IMR-90 (cell line): ENCODE results near the gene VCL. TPM values are rescaled to one million over a fixed set of nuclear protein-coding genes. Genes with fewer than 3 reads are reported as not detected.

Experiments used
- ATAC-seq: fragments of 200-7000 bp; cut with Tn5 transposase; 2 replicates; pipeline ENCODE4 v1.9.1; 2020; ENCODE audit warnings: low read depth, mild to moderate bottlenecking, moderate library complexity
- BruUV-seq: library from RNA; stranded (reverse); fragments of 400-500 nt; replicated peaks from 2 replicates; lab custom pipeline; 2021; lab: Mats Ljungman, UMichigan
- CTCF ChIA-PET: fragments of 300-600 bp; formaldehyde crosslinking; extraction: SDS; loops from one replicate; lab custom pipeline; 2021; ENCODE audit warnings: antibody characterized with exemption; lab: Yijun Ruan, JAX
- POLR2A ChIA-PET: fragments of 300-600 bp; sonication (Branson Sonifier 250); formaldehyde crosslinking; loops from one replicate; lab custom pipeline; 2022; ENCODE audit warnings: antibody characterized with exemption; ENCODE audit not compliant: unreplicated experiment; lab: Charles Lee
- DNase-seq: peaks from one replicate; pipeline ENCODE4 v3.0.0; 2013
- H2AFZ ChIP-seq: replicated peaks from 2 replicates; pipeline ENCODE3; 2013; ENCODE audit warnings: low read length, mild to moderate bottlenecking; ENCODE audit not compliant: poor library complexity
- H2AK5ac ChIP-seq: 2 replicates; pipeline ENCODE4 v1.6.1; 2013; ENCODE audit warnings: low read depth, low read length, inconsistent platforms
- H2AK9ac ChIP-seq: replicated peaks from 2 replicates; pipeline ENCODE3; 2013; ENCODE audit warnings: mild to moderate bottlenecking, low read depth, low read length, moderate library complexity; ENCODE audit not compliant: poor library complexity
- H2BK120ac ChIP-seq: 2 replicates; pipeline ENCODE4 v1.6.1; 2013; ENCODE audit warnings: low read depth, low read length, inconsistent platforms
- H2BK15ac ChIP-seq: 3 replicates; pipeline ENCODE4 v1.6.1; 2013; ENCODE audit warnings: low read depth, low read length, inconsistent platforms
- H2BK20ac ChIP-seq: 2 replicates; pipeline ENCODE4 v1.6.1; 2013; ENCODE audit warnings: low read depth, mild to moderate bottlenecking, inconsistent platforms, low read length, moderate library complexity
- H2BK5ac ChIP-seq: 2 replicates; pipeline ENCODE4 v1.6.1; 2013; ENCODE audit warnings: mild to moderate bottlenecking, low read depth, low read length, inconsistent platforms; ENCODE audit not compliant: poor library complexity, severe bottlenecking
- H3K14ac ChIP-seq: replicated peaks from 2 replicates; pipeline ENCODE4 v1.6.1; 2013; ENCODE audit warnings: low read depth, low read length, inconsistent platforms
- H3K18ac ChIP-seq: 2 replicates; pipeline ENCODE4 v1.6.1; 2013; ENCODE audit warnings: low read depth, low read length, control low read depth
- H3K23ac ChIP-seq: 2 replicates; pipeline ENCODE4 v1.6.1; 2013; ENCODE audit warnings: low read depth, low read length, inconsistent platforms
- H3K27ac ChIP-seq: 2 replicates; pipeline ENCODE4 v1.5.1; 2013; ENCODE audit warnings: mild to moderate bottlenecking, control low read depth, low read length; ENCODE audit not compliant: insufficient read depth
- H3K27me3 ChIP-seq: 2 replicates; pipeline ENCODE4 v1.6.1; 2013; ENCODE audit warnings: low read length; ENCODE audit not compliant: control insufficient read depth, insufficient read depth
- H3K36me3 ChIP-seq: 2 replicates; pipeline ENCODE4 v1.6.1; 2013; ENCODE audit warnings: low read length, mixed read lengths; ENCODE audit not compliant: control insufficient read depth, insufficient read depth
- H3K4ac ChIP-seq: 2 replicates; pipeline ENCODE4 v1.6.1; 2013; ENCODE audit warnings: low read depth, low read length, inconsistent platforms
- H3K4me1 ChIP-seq: 2 replicates; pipeline ENCODE4 v1.6.1; 2013; ENCODE audit warnings: low read length, mixed read lengths; ENCODE audit not compliant: control insufficient read depth, insufficient read depth
- H3K4me2 ChIP-seq: 2 replicates; pipeline ENCODE4 v1.6.1; 2013; ENCODE audit warnings: low read depth, mild to moderate bottlenecking, control low read depth, low read length, moderate library complexity
- H3K4me3 ChIP-seq: 2 replicates; pipeline ENCODE4 v1.5.1; 2013; ENCODE audit warnings: low read depth, mild to moderate bottlenecking, control low read depth, low read length, moderate library complexity; ENCODE audit not compliant: insufficient read depth
- H3K56ac ChIP-seq: 2 replicates; pipeline ENCODE4 v1.6.1; 2013; ENCODE audit warnings: low read length, inconsistent platforms; ENCODE audit not compliant: insufficient read depth; ENCODE audit errors: extremely low read depth
- H3K79me1 ChIP-seq, 2 experiments: 2 replicates each; pipeline ENCODE4 v1.6.1; 2013; ENCODE audit warnings: low read length in 2 of 2, inconsistent platforms in 1 of 2, low read depth in 1 of 2
- H3K9ac ChIP-seq: 2 replicates; pipeline ENCODE4 v1.6.1; 2013; ENCODE audit warnings: low read depth, low read length, control low read depth
- H3K9me1 ChIP-seq: 2 replicates; pipeline ENCODE4 v1.6.1; 2013; ENCODE audit warnings: low read length, inconsistent platforms; ENCODE audit not compliant: insufficient read depth
- H3K9me3 ChIP-seq: 2 replicates; pipeline ENCODE4 v1.6.1; 2013; ENCODE audit warnings: low read length; ENCODE audit not compliant: control insufficient read depth, insufficient read depth
- H4K20me1 ChIP-seq: 2 replicates; pipeline ENCODE4 v1.6.1; 2013; ENCODE audit warnings: low read length, inconsistent platforms; ENCODE audit not compliant: insufficient read depth
- H4K5ac ChIP-seq: 2 replicates; pipeline ENCODE4 v1.6.1; 2013; ENCODE audit warnings: mild to moderate bottlenecking, low read depth, low read length, control low read depth
- H4K8ac ChIP-seq, 2 experiments: 2 replicates each; pipeline ENCODE4 v1.6.1; 2013; ENCODE audit warnings: low read depth in 2 of 2, low read length in 2 of 2, control low read depth in 1 of 2, inconsistent platforms in 1 of 2
- H4K91ac ChIP-seq: 2 replicates; pipeline ENCODE4 v1.6.1; 2013; ENCODE audit warnings: low read depth, low read length, inconsistent platforms; ENCODE audit not compliant: insufficient read depth
- BHLHE40 ChIP-seq: fragments of 150-350 bp; IDR thresholded peaks from 2 replicates; pipeline ENCODE4 v1.6.1; 2016; ENCODE audit warnings: mild to moderate bottlenecking, low read depth, low read length
- CEBPB ChIP-seq: IDR thresholded peaks from 2 replicates; pipeline ENCODE4 v1.6.1; 2012; ENCODE audit warnings: low read depth, low read length, improper control_type of control experiment
- CHD1 ChIP-seq: IDR thresholded peaks from 2 replicates; pipeline ENCODE4 v1.6.1; 2012; ENCODE audit warnings: low read depth, low read length, improper control_type of control experiment
- MAZ ChIP-seq: IDR thresholded peaks from 2 replicates; pipeline ENCODE4 v1.6.1; 2012; ENCODE audit warnings: low read depth, mild to moderate bottlenecking, low read length, improper control_type of control experiment, moderate library complexity, borderline replicate concordance
- POLR2A ChIP-seq: IDR thresholded peaks from 2 replicates; pipeline ENCODE4 v1.6.1; 2012; ENCODE audit warnings: mild to moderate bottlenecking, low read depth, low read length
- RCOR1 ChIP-seq: IDR thresholded peaks from 2 replicates; pipeline ENCODE4 v1.6.1; 2012; ENCODE audit warnings: mild to moderate bottlenecking, low read length, improper control_type of control experiment; ENCODE audit not compliant: insufficient replicate concordance
- RFX5 ChIP-seq: IDR thresholded peaks from 2 replicates; pipeline ENCODE4 v1.8.0; 2012; ENCODE audit warnings: low read depth, mild to moderate bottlenecking, low read length, moderate library complexity
- WGBS, 2 experiments: methylation state at CpG; one replicate each; pipeline versions ENCODE4 v1.1.5 to v1.1.7; 2013; ENCODE audit warnings: missing lambda C conversion rate in 2 of 2; ENCODE audit not compliant: insufficient read length in 1 of 2; ENCODE audit errors: extremely low coverage in 2 of 2; 5-methylcytosine and 5-hydroxymethylcytosine counted together
- dilution Hi-C: fragments of 300-500 bp; cut with HindIII; formaldehyde crosslinking; loops from one replicate; pipeline ENCODE4 v1.14.3; 2018; ENCODE audit warnings: low sequenced_read_pairs; ENCODE audit not compliant: unreplicated experiment
- in situ Hi-C: fragments of 300-500 bp; cut with MboI; formaldehyde crosslinking; loops from 3 replicates; pipeline ENCODE4 v1.14.3; 2019; ENCODE audit warnings: low sequenced_read_pairs, inconsistent platforms, mixed read lengths
- intact Hi-C: fragments of 100-400 bp; cut with micrococcal nuclease; formaldehyde crosslinking; loops from 2 replicates; pipeline ENCODE4 v1.10.0; 2022
- polyA plus RNA-seq, 3 experiments: library from polyadenylated mRNA; depleted of rRNA; stranded (reverse); fragments of >200 nt; gene quantifications; 2 replicates each; pipeline ENCODE4 v1.2.3, GENCODE V29; 2012; ENCODE audit warnings: low replicate concordance in 1 of 3
- total RNA-seq: library from RNA; depleted of rRNA; stranded (reverse); fragments of >200 nt; gene quantifications from 2 replicates; pipeline ENCODE4 v1.2.3, GENCODE V29; 2012
- TF ChIP-seq, protein P1 (sequence below): conservative IDR thresholded peaks from 2 replicates; pipeline ENCODE4 v1.5.1; 2012; ENCODE audit warnings: mild to moderate bottlenecking, low read depth, low read length, improper control_type of control experiment

VCL gene
- total and polyA plus RNA-seq, 2 of the 4 experiments (the other 2 are of a cell fraction): 227 to 283 TPM

DNA sequence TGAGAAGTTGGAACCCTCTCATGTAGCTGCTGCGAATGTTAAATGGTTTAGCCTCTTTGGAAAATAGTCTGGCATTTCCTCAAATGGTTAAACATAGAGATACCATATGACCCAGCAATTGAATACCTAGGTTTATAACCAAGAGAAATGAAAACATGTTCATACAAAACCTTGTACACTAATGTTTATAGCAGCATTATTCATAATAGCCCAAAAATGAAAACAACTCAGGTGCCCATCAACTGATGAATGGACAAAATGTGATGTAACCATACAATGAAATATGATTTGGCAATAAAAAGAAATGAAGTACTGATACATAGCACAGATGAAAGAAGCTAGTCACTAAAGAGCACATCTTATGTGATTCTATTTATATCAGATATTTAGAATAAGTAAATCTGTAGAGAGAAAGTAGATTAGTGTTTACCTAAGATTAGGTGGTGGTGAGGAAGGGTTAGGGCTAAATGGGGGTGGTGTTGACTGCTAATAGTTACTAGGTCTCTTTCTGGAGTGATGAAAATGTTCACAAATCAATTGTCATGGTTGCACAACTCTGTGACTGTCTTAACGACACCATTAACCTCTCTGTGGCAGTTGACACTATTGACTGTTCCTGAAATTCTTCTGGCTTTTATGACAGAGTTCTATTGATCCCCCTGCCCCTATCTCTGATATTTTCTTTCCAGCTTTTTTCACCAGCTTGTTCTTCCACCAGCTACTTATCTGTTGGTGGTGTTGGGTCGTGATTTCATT lies 35.2 kb downstream of the VCL start:
- H2BK120ac ChIP-seq: no peak overlapping the region
- H4K91ac ChIP-seq: no peak overlapping the region
- H3K27ac ChIP-seq: no peak overlapping the region
- 0 out of 2 replicates have a peak overlapping the region, but pooled peaks have one; percentile 23 for H3K23ac ChIP-seq
- peaks cover 87% of the 10 kb centered on the region for H4K20me1 ChIP-seq
- no peak overlapping the region for H2BK15ac ChIP-seq
- TF ChIP-seq MAZ (no peak), RFX5 (no peak), CEBPB (peak; percentile 30), CHD1 (no peak), BHLHE40 (no peak), RCOR1 (no peak), POLR2A (no peak)
- TF ChIP-seq, protein P1, sequence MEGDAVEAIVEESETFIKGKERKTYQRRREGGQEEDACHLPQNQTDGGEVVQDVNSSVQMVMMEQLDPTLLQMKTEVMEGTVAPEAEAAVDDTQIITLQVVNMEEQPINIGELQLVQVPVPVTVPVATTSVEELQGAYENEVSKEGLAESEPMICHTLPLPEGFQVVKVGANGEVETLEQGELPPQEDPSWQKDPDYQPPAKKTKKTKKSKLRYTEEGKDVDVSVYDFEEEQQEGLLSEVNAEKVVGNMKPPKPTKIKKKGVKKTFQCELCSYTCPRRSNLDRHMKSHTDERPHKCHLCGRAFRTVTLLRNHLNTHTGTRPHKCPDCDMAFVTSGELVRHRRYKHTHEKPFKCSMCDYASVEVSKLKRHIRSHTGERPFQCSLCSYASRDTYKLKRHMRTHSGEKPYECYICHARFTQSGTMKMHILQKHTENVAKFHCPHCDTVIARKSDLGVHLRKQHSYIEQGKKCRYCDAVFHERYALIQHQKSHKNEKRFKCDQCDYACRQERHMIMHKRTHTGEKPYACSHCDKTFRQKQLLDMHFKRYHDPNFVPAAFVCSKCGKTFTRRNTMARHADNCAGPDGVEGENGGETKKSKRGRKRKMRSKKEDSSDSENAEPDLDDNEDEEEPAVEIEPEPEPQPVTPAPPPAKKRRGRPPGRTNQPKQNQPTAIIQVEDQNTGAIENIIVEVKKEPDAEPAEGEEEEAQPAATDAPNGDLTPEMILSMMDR: no peak
- ATAC-seq: no peak
- H3K14ac ChIP-seq: no peak overlapping the region; the same call in 1 of the 2 replicates
- no peak overlapping the region for H3K4me3 ChIP-seq
- in situ Hi-C loops: no loop called here
- no peak overlapping the region for H3K56ac ChIP-seq
- H3K9ac ChIP-seq: no peak overlapping the region
- H3K4me1 ChIP-seq: peaks cover 28% of the 10 kb centered on the region
- H3K27me3 ChIP-seq: no peaks in the 10 kb centered on the region
- peak overlapping the region; percentile 16; the same call in 1 of the 2 replicates for H3K18ac ChIP-seq
- H2AK9ac ChIP-seq: no peak overlapping the region
- H2AFZ ChIP-seq: no peak overlapping the region
- H3K9me3 ChIP-seq: no peaks in the 10 kb centered on the region
- intact Hi-C loops: no loop called here
- DNase-seq: no peak
- no peak overlapping the region for H2BK20ac ChIP-seq
- dilution Hi-C loops: no loop called here
- peaks cover 26% of the 10 kb centered on the region for H3K9me1 ChIP-seq
- no TSS peak for BruUV-seq
- no peak overlapping the region for H3K4ac ChIP-seq
- H2BK5ac ChIP-seq: peak overlapping the region; percentile 76
- ChIA-PET CTCF (no interaction called here), POLR2A (no interaction called here)
- H3K4me2 ChIP-seq: no peak overlapping the region
- 50% methylated on average over 1 of the region's 3 CpGs; no CpG with 5 or more reads in 1 of the 2 experiments for WGBS, 2 experiments
- no peak overlapping the region for H2AK5ac ChIP-seq
- H3K36me3 ChIP-seq: peaks cover 22% of the 10 kb centered on the region
- no peak overlapping the region for H4K8ac ChIP-seq
- no peak overlapping the region for H4K5ac ChIP-seq
- H3K79me1 ChIP-seq: peaks cover 18 to 60% of the 10 kb centered on the region in 2 experiments; a peak in 3 of 4 replicates
